ENCODE data around the gene ABHD4. TPM values are rescaled to one million over a fixed set of nuclear protein-coding genes. Genes with fewer than 3 reads are reported as not detected.
A peak's percentile ranks its signal among the peaks of the same experiment; 100 is the strongest.

ABHD4 gene
- total and polyA plus RNA-seq, 2 donors (not counting 1 experiment from before 2014, with no cell fraction given), result 10.5 to 22.7 TPM

GRCh38 chr14:22556021-22556989 is 41.8 kb upstream of the ABHD4 start:
- H3K9ac ChIP-seq (ENCODE audit: low read length), result peak overlapping the region; percentile 57
- H3K9me3 ChIP-seq (ENCODE audit: control extremely low read depth in 1 of 3, control insufficient read depth in 2 of 3, insufficient read depth in 1 of 3, low read length in 2 of 3), result no peaks in the 10 kb centered on the region
- no peaks in the 10 kb centered on the region for H4K20me1 ChIP-seq (ENCODE audit: control insufficient read depth, insufficient read depth, low read length, poor library complexity, severe bottlenecking)
- Mint-ChIP-seq H3K4me1 (peaks cover 84% of the 10 kb centered on the region), H3K4me3 (peak overlapping the region; percentile 73), H3K9me3 (ENCODE audit: insufficient read depth) (no peaks in the 10 kb centered on the region), H3K27me3 (peaks cover 3% of the 10 kb centered on the region), H3K27ac (peak overlapping the region; percentile 97)
- WGBS (ENCODE audit: insufficient coverage), result 0% methylated on average over 19 of the region's 28 CpGs
- peak overlapping the region; percentile 86 for H2AFZ ChIP-seq (ENCODE audit: insufficient read depth, low read depth, low read length, poor library complexity, severe bottlenecking)
- intact Hi-C loops (cut with micrococcal nuclease), result loop anchor here (1.0 to 5.0 kb wide), 16 partner anchors 25 to 501 kb away; partner anchors contain the start of genes CDH24, DAD1, LRP10 and MRPL52
- H3K27ac ChIP-seq (ENCODE audit: low read length in 2 of 2), result peak overlapping the region; percentile 99 to 100
- ChIA-PET CTCF (interaction anchor here (0.6 to 8.5 kb wide), 71 partner anchors 9 to 824 kb away, joined by 3 to 323 read pairs (median 5); partner anchors contain the start of genes ABHD4, AJUBA, DAD1 and HAUS4), POLR2A (interaction anchor here (0.6 to 2.5 kb wide), 40 partner anchors 10 to 421 kb away, joined by 3 to 43 read pairs (median 5); no protein-coding TSS in a partner anchor)
- H3K27me3 ChIP-seq (replicated peaks in 1 of 4; ENCODE audit: control extremely low read depth in 1 of 4, control insufficient read depth in 3 of 4, insufficient read depth in 4 of 4, low read length in 3 of 4), result no peaks in the 10 kb centered on the region
- no peaks in the 10 kb centered on the region for H3K36me3 ChIP-seq (replicated peaks in 1 of 2; ENCODE audit: control extremely low read depth in 1 of 2, control insufficient read depth in 1 of 2, extremely low read depth in 1 of 2, insufficient read depth in 2 of 2, low read length in 1 of 2)
- H3K79me2 ChIP-seq (ENCODE audit: control insufficient read depth, insufficient read depth, low read length), result no peaks in the 10 kb centered on the region
- no peak for TF ChIP-seq CTCF (IDR thresholded peaks at IDR 0.05)
- TF ChIP-seq EZH2 (IDR thresholded peaks at IDR 0.05; ENCODE audit: borderline replicate concordance, insufficient read depth, low read depth, low read length, poor library complexity, severe bottlenecking), result no peak
- H3K4me2 ChIP-seq (replicated peaks; ENCODE audit: low read depth, low read length, poor library complexity, severe bottlenecking), result peak overlapping the region; percentile 86
- H3K4me1 ChIP-seq (ENCODE audit: control insufficient read depth in 2 of 2, insufficient read depth in 2 of 2, low read length in 2 of 2), result peaks cover 60 to 85% of the 10 kb centered on the region in 2 donors
- ATAC-seq (ENCODE audit: low read depth) (peak; percentile 74), DNase-seq (peak; percentile 98)
- peak overlapping the region in 4 of 5 experiments; percentile 44 to 71 (median 52) for H3K4me3 ChIP-seq (ENCODE audit: control extremely low read depth in 1 of 5, extremely low read depth in 1 of 5, insufficient read depth in 1 of 5, low read depth in 2 of 5, low read length in 4 of 5)

All from B cell (primary cell).